Sigmoid colon (tissue), 4 donors: ENCODE measurements around the gene MYBBP1A.

ENCODE experiments used
- CTCF ChIP-seq, 4 experiments: fragments of 450-650 bp in 3 of 4; fragments of 200-600 bp in 1 of 4; IDR thresholded peaks; one replicate each; pipeline ENCODE4 v1.5.1; 2016 to 2019; ENCODE audit warnings: antibody characterized with exemption in 4 of 4, mild to moderate bottlenecking in 3 of 4, moderate library complexity in 2 of 4
- EP300 ChIP-seq, 4 donors: sonication (generic); formaldehyde crosslinking; IDR thresholded peaks; one replicate each; pipeline ENCODE4 v1.6.1; 2017; ENCODE audit warnings: antibody characterized with exemption in 4 of 4
- POLR2A ChIP-seq, 2 donors: fragments of 450-650 bp; IDR thresholded peaks; one replicate each; pipeline ENCODE4 v1.6.1; 2016; ENCODE audit warnings: antibody characterized with exemption in 2 of 2, mild to moderate bottlenecking in 2 of 2, moderate library complexity in 2 of 2
- POLR2AphosphoS5 ChIP-seq, 4 donors: sonication (generic); formaldehyde crosslinking; IDR thresholded peaks; one replicate each; pipeline ENCODE4 v1.6.1; 2017; ENCODE audit warnings: antibody characterized with exemption in 4 of 4

GRCh38 chr17:4556996-4557395 is 1.8 kb upstream of the MYBBP1A start:
- TF ChIP-seq CTCF (IDR thresholded peaks at IDR 0.05) = no peak
- no peak for TF ChIP-seq POLR2A (IDR thresholded peaks at IDR 0.05)
- no peak for TF ChIP-seq POLR2AphosphoS5 (IDR thresholded peaks at IDR 0.05)
- TF ChIP-seq EP300 (IDR thresholded peaks at IDR 0.05) = no peak
